ENCODE measurements around the gene PCDH15. TPM values are rescaled to one million over a fixed set of nuclear protein-coding genes. Genes with fewer than 3 reads are reported as not detected.
A peak's percentile ranks its signal among the peaks of the same experiment; 100 is the strongest.
"Not testable (repeated sequence)": the region's sequence is repeated elsewhere in the genome, so short reads cannot be mapped to it uniquely, and the experiment has no call there.

The PCDH15 gene
- total and polyA plus RNA-seq, 8 donors, result 0.58 to 2.1 (median 1.2) TPM

DNA sequence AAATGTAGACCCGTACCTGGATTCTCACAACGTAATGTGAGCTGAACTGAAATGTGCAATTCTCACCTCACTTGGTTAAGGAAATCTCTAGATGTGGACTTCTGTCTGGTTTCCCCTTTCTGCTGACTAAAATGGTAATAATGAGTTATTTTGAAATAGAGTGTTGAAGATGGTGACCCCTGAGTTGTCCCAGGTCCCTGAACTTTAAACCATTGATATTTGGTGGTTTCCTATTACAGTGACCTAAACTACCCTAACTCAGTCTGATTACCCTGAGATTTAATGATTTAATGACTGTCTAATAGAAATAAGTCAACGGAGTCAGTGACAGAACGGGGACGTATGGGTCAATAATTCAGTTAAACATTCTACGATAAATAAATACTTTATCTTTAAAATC is 845.9 kb downstream of the PCDH15 start:
- Histone ChIP-seq H3K27ac (no peak overlapping the region), H3K4me1 (no peaks in the 10 kb centered on the region), H3K36me3 (no peaks in the 10 kb centered on the region), H3K27me3 (no peaks in the 10 kb centered on the region), H3K9me3 (peaks cover 0 to 8% of the 10 kb centered on the region in 2 donors), H3K4me3 (no peak overlapping the region)
- intact Hi-C loops (cut with DNase I), result no loop called here
- DNase-seq, result no peak
- ATAC-seq, result no peak
- TF ChIP-seq CTCF (IDR thresholded peaks at IDR 0.05), result no peak

DNA sequence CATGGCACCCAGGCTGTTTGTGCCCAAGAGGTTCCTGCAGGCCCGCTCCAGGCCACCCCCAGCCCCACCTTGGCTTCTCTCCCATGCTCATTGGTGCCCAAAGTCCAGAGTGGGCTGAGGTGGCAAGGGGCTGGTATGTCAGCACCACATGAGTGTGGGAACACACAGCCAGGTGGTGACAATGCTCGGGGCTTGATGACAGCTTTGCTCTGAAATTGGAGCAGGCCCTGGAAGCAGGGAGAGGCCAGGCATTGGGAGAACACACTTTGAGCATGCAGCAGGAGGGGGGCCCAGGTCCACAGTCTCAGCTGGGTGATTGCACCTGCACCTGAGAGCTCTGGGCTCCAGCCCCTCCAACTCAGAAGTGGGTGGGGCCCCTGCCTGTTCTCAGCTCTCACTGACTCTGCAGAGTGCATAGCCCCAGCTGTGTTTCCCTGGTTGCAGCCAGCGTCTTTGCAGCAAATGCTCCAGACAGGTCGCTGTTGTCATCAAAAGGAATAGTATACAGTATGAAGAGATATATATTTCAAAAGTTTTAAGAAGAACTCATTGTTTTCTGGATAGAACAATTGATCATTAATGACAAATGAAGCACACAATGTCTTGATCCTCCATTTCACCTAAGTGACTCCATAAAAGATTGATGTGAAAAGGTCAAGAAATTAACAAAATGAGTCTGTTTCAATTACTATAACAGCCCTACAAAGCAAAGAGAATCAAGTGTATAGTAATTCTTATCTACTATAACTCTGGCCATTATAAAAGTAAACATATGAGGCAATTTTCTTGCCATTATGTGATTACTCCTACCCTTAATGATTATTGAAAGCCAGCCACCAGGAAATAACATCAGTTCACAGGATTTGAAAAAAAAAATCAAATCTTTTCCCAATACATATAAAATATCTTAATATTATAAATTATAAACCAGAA is 848.1 kb downstream of the PCDH15 start:
- intact Hi-C loops (cut with DNase I), result no loop called here
- ATAC-seq (no peak), DNase-seq (peak in 2 of 4 donors; percentile 8 to 47)
- Histone ChIP-seq H3K9me3 (peaks cover 0 to 8% of the 10 kb centered on the region in 2 donors), H3K36me3 (no peaks in the 10 kb centered on the region), H3K4me1 (no peaks in the 10 kb centered on the region), H3K27ac (no peak overlapping the region), H3K4me3 (no peak overlapping the region), H3K27me3 (no peaks in the 10 kb centered on the region)
- no peak for TF ChIP-seq CTCF (IDR thresholded peaks at IDR 0.05)

DNA sequence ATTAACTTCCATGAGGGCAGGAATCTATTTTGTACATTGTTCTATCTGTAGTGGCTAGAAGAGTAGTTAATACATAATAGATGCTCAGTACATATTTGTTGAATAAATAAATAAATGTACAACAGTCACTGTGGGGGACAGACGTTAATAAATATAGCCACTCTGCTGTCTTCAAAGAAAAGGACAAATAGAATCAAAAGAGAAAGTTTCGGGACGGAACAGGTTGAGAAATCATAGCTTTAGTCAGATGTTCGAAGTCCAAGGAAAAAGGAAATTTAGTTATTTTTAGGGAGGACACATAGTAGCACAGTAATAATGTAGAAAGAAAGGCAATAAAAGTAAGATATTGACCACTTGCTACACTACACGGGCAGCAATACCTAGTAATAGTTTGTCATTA is 861.4 kb downstream of the PCDH15 start:
- H3K27me3 ChIP-seq, result no peaks in the 10 kb centered on the region
- H3K36me3 ChIP-seq, result no peaks in the 10 kb centered on the region
- H3K9me3 ChIP-seq, result no peaks in the 10 kb centered on the region
- DNase-seq (no peak), ATAC-seq (no peak)
- no peak for TF ChIP-seq CTCF (IDR thresholded peaks at IDR 0.05)
- no peak overlapping the region for H3K4me3 ChIP-seq
- intact Hi-C loops (cut with DNase I), result no loop called here
- no peak overlapping the region for H3K27ac ChIP-seq
- H3K4me1 ChIP-seq, result no peaks in the 10 kb centered on the region

- no peak for TF ChIP-seq CTCF (IDR thresholded peaks at IDR 0.05)
- Histone ChIP-seq H3K36me3 (no peaks in the 10 kb centered on the region), H3K4me1 (no peaks in the 10 kb centered on the region), H3K4me3 (no peak overlapping the region), H3K9me3 (peaks cover 0 to 4% of the 10 kb centered on the region in 2 donors), H3K27ac (no peak overlapping the region), H3K27me3 (no peaks in the 10 kb centered on the region)
- intact Hi-C loops (cut with DNase I), result no loop called here
- ATAC-seq, result no peak
- no peak for DNase-seq
These were observed 870.4 kb downstream of the PCDH15 start for GRCh38 chr10:53930648-53931047.

DNA sequence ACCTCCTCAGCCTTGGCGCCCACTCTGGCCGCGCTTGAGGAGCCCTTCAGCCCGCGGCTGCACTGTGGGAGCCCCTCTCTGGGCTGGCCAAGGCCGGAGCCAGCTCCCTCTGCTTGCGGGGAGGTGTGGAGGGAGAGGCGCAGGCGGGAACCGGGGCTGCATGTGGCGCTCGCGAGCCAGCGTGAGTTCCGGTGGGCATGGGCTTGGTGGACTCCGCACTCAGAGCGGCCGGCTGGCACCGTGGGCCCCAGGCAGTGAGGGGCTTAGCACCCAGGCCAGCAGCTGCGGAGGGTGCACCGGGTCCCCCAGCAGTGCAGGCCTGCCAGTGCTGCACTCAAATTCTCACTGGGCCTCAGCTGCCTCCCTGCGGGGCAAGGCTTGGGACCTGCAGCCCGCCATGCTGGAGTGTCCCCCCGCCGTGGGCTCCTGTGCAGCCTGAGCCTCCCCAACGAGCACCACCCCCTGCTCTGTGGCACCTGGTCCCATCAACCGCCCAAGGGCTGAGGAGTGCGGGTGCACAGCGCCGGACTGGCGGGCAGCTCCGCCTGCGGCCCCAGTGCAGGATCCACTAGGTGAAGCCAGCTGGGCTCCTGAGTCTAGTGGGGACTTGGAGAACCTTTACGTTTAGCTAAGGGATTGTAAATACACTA is 876.9 kb downstream of the PCDH15 start:
- intact Hi-C loops (cut with DNase I); H3K4me1 ChIP-seq: not testable (repeated sequence)
- peak in 1 of 4 donors; percentile 78 for DNase-seq

More for the DNA sequence above, 876.9 kb downstream of the PCDH15 start:
- ATAC-seq, H3K36me3 ChIP-seq, H3K27ac ChIP-seq, H3K9me3 ChIP-seq, H3K4me3 ChIP-seq, H3K27me3 ChIP-seq: not testable (repeated sequence)

All from left lung (tissue), 10 donors.